IMR-90 (cell line): ENCODE measurements around the gene HAUS3.

Source experiments
- CHD1 ChIP-seq: IDR thresholded peaks from 2 replicates; pipeline ENCODE4 v1.6.1; 2012; ENCODE audit warnings: low read depth, low read length, improper control_type of control experiment
- MXI1 ChIP-seq: IDR thresholded peaks from 2 replicates; pipeline ENCODE4 v1.6.1; 2012; ENCODE audit warnings: low read depth, mild to moderate bottlenecking, low read length, moderate library complexity, borderline replicate concordance
- NFE2L2 ChIP-seq: fragments of 150-350 bp; IDR thresholded peaks from 2 replicates; pipeline ENCODE4 v1.6.1; 2016; ENCODE audit warnings: low read depth, mild to moderate bottlenecking, low read length
- POLR2A ChIP-seq: IDR thresholded peaks from 2 replicates; pipeline ENCODE4 v1.6.1; 2012; ENCODE audit warnings: mild to moderate bottlenecking, low read depth, low read length
- RAD21 ChIP-seq: IDR thresholded peaks from 2 replicates; pipeline ENCODE4 v1.6.1; 2012; ENCODE audit warnings: low read length, improper control_type of control experiment
- SMC3 ChIP-seq: fragments of 150-350 bp; IDR thresholded peaks from 2 replicates; pipeline ENCODE4 v1.6.1; 2016; ENCODE audit warnings: low read depth, mild to moderate bottlenecking, antibody characterized with exemption, low read length, moderate library complexity
- TF ChIP-seq, protein P1 (sequence below): conservative IDR thresholded peaks from 2 replicates; pipeline ENCODE4 v1.5.1; 2012; ENCODE audit warnings: mild to moderate bottlenecking, low read depth, low read length, improper control_type of control experiment
- TF ChIP-seq, protein P2 (sequence below): fragments of 150-350 bp; IDR thresholded peaks from 2 replicates; pipeline ENCODE4 v1.6.1; 2017; ENCODE audit warnings: mild to moderate bottlenecking, antibody characterized with exemption, low read length, low read depth

DNA sequence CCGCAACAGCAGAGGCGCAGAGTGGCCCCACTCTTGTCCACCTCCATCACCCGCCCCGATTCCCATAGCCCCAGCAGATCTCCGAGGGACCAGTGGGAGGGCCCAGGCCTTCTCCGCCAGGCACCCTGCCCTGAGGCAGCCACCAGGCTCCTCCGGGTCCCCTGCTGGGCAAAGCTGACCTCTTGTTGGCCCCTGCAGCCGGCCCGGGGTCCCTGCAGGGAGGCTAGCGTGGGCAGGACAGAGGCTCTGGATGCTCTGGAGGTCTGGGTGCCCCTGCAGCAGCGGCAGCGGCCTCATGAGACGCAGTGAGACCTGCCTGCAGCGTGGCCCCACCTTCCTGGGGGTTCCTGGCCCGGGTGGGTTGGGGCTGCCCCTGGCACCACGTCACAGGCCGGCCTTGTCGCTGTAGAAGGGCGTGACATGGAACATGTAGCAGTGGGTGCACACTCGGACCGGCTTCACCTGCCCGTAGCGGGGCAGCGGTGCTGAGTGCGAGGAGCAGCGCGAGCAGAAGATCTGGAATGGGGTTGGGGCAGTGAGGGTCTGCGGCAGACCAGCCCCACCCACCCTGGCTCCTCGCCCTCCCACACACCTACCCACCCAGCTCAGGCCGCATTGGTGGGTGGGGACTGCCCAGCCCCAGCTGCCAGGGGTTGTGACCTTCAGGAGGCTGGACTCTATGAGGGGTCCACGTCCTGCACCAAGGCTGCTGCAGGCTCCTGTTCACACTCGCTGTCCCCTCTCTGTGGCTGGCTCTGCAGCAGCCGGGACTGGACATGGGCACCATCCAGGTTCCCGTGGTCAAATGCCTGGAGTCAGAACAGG is 28.6 kb upstream of the HAUS3 start:
- TF ChIP-seq, protein P1, sequence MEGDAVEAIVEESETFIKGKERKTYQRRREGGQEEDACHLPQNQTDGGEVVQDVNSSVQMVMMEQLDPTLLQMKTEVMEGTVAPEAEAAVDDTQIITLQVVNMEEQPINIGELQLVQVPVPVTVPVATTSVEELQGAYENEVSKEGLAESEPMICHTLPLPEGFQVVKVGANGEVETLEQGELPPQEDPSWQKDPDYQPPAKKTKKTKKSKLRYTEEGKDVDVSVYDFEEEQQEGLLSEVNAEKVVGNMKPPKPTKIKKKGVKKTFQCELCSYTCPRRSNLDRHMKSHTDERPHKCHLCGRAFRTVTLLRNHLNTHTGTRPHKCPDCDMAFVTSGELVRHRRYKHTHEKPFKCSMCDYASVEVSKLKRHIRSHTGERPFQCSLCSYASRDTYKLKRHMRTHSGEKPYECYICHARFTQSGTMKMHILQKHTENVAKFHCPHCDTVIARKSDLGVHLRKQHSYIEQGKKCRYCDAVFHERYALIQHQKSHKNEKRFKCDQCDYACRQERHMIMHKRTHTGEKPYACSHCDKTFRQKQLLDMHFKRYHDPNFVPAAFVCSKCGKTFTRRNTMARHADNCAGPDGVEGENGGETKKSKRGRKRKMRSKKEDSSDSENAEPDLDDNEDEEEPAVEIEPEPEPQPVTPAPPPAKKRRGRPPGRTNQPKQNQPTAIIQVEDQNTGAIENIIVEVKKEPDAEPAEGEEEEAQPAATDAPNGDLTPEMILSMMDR, result no peak
- TF ChIP-seq MXI1 (no peak), NFE2L2 (no peak), POLR2A (no peak), SMC3 (no peak), RAD21 (no peak), CHD1 (no peak)
- TF ChIP-seq, protein P2, sequence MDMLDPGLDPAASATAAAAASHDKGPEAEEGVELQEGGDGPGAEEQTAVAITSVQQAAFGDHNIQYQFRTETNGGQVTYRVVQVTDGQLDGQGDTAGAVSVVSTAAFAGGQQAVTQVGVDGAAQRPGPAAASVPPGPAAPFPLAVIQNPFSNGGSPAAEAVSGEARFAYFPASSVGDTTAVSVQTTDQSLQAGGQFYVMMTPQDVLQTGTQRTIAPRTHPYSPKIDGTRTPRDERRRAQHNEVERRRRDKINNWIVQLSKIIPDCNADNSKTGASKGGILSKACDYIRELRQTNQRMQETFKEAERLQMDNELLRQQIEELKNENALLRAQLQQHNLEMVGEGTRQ, result no peak
